NCI-H69 (cell line): ENCODE data around the gene FKBP3.
"Not testable (repeated sequence)": the region's sequence is repeated elsewhere in the genome, so short reads cannot be mapped to it uniquely, and the experiment has no call there.

Experiments
- DNase-seq: peaks from one replicate; lab custom pipeline; 2025; lab: John Stamatoyannopoulos, UW

Gene FKBP3

DNA sequence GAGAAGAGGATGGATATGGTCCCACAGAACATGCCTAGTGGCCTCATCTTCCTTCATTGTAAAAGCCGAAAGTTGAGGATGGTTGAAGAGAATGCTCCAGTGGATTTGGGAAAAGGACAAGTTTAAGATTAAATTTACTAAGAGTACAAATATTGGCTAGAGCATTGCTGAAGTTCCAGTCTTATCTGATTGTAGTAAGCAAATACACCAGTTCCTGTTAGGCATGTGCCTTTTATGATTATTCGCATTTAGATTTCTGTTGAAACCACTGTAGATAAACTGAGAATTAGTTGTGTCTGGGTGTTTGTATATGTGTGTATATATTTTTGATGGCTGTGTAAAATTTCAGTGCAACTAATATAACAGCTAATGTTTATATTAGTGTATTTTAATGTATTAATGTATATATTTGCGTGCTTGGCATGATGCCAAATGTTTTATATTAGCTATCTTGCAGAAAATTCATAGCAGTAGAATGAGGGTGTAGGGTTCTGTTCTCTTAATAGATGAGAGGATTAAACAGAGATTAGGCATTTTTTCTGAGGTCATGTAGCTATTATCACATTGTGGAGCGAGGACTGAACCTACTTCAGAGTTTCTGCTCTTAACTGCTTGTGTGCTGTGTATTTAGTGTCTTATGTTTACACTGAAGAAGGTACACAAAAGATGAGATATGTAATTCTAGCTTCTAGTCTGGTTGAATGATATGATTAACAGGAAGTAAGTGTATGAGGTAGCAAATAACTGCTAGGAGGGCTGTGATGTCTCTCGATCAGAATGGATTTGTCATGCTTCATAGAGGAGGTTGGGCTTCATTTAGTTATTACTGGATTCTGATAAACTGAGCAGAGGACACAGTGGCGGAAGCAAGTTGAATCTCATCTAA lies 21.1 kb downstream of the FKBP3 start:
- DNase-seq, result peak; percentile 75

DNA sequence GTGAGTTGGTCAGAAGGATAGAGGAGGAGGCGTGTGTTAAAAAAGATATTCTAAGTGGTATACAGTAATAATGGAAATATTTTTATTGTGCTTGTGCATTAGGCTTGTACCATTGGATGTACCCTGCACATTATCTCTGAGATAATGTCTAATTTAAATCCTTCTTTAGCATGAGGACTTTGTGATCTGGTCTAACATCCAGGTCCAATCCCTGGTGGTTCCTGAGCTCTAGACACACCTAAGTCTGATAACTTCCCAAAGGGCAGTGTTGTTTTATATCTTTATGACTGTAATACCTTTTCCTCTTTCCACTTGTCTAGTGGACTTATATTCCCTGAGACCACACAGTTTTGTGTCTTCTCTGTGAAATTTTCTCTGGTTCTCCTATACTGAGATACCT lies 29.7 kb downstream of the FKBP3 start:
- DNase-seq, result no peak

DNA sequence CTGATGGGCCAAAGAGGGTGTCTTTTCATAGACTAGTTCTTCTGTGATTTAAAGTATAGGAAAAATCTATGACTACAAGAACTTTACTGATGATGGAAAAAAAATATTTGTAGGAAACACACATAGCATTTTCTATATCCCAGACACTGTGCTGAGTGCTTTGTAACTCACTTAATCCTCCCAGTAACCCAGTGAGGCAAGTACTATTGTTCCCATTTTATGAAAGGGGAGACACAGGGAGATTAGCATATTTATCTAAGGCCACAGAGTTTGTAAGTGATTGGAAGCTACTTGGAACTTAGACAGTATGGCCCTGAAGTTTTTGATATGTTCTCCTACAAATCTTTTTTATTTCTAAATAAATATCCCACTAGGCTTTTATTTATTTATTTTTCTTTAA lies 30.5 kb downstream of the FKBP3 start:
- DNase-seq, result no peak

DNA sequence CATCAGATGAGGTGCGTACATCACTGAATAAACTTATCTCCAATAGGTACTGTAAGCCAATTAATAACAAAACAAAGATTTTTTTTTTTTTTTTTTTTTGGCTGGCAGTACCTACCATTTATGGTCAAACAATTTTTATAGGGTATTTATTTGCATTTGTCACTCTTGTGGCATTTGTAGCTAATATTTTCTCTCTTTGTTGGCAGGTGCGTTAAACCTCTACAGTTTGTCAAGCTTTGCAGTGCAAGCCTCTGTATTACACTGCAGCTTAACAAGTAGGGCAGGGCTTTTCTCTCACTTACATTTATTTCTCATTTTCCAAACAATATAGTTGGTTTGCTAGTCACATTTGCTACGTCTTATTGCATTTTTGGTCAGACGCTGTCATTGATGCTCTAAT lies 38.1 kb downstream of the FKBP3 start:
- no peak for DNase-seq

DNA sequence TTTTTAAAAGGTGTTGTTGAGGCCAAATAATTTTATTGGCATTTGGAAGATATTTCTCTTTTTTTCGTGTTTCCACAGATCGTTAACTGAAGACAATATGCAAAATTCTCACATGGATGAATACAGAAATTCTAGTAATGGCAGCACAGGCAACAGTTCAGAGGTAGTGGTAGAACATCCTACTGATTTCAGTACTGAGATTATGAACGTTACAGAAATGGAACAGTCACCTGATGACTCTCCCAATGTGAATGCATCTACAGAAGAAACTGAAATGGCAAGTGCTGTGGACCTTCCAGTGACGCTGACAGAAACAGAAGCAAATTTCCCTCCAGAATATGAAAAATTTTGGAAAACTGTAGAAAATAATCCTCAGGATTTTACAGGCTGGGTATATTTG lies 39.1 kb downstream of the FKBP3 start:
- no peak for DNase-seq

DNA sequence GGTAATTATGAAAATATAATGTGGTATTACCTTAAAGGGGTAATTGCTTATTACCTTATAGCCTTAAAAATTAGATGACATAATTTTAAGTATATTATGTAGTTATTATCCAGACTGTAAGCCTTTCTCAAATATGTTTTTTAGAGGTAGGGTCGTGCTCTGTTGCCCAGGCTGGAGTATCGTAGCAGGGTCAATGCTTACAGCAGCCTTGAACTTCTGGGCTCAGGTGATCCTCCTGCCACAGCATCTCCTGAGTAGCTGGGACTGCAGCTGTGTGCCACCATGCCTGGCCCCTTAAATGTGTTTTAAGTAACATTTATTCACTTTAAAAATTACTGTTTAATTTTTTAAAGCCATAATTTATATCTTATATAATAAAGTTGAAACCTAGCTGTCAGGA lies 40.0 kb downstream of the FKBP3 start:
- DNase-seq, result no peak

DNA sequence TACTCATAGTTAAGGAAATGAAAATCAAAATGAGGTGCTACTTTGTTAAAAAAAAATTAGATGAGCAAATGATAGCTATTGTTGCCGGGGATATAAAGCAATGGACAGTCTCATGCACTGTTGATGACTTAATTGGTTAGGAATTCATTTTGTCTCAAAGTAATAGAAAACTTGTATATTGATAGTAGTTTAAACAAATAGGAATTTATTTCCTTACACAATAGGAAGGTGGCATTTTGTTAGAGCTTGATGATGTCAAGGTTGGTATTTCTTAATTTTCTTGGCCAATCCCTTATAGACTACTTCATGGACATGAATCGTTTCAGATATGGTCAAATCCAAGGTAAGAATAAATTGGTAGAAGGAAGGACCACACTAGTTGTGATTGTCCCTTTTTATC lies 42.6 kb downstream of the FKBP3 start:
- DNase-seq, result no peak

DNA sequence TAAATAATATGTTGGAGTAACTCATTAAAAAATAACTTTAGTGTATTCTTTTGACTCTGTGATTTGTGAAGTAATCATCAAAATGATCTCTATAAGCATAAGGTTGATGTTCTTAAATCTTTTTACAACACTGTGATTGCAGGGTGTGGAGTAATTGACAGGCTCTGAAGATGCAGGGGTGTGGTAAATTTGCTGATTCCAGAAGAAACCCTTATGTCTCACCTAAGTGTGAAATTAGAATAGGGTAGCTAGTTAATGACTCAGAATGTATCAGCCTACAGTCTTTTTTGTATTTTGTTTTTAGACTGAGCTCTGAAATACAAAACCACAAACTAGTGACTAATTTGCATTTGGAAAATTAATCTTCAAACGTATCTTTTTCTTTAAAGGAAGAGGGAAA lies 44.5 kb downstream of the FKBP3 start:
- DNase-seq, result no peak

DNA sequence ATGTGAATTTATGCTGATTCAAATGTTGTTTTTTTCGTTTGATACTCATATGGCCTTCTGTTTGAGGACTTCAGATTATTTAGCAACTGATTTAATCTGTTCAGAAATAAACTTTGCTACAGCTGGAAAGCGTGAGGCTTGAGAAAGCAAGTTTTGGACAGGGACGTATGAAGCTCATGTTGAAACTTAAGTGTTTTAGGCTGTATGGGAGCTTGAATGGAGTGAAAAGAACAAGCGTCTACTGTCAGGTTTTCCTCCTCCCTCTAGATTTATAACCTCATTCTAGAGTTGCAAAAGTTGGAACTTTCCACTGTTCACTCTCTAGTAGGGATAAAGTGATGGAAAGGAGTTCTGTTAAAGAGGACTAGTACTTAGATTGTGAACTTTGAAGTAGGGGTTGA lies 49.3 kb downstream of the FKBP3 start:
- DNase-seq, result peak; percentile 35

DNA sequence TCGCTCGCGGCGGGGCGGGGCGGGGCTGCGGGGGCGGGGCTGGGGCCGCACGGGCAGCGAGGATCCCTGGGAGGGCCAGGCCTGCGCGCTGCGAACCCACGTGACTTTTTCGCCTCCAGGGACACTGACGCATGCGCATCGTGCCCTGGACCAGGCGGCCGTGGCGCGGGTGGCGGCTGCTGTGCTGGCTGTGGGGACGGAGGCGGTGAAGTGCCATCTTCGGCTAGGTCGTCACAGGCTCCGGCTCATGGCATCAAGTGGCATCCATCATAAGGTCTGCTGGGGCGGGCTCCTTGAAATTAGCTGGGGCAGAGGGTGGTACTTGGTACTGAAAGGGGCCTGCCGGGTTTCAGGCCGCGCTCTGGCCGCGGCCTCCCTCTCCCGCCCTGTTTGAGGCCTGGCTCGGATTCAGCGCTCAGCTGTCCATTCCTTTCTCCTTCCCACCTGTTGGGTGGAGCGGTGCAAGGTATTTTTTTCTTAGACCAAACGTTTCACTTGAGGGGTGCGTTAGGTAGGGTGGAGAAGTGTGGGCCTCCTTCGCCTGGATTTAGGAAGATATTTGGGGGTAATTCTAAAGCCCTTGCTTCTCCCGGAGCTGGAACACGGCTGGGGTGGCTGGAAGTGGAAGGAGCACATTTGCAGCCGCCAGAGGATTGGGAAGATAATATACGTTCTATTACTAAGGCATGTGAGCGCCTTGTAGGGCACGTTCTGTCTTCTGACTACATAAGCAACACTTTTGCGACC lies 50.1 kb downstream of the FKBP3 start, which contains the start of gene PRPF39:
Gene PRPF39 (plus strand): TSS at position 141 of the 747 bp plus-strand sequence. CDS start 11,124 bp downstream, outside the sequence.
- DNase-seq, result peak; percentile 97

DNA sequence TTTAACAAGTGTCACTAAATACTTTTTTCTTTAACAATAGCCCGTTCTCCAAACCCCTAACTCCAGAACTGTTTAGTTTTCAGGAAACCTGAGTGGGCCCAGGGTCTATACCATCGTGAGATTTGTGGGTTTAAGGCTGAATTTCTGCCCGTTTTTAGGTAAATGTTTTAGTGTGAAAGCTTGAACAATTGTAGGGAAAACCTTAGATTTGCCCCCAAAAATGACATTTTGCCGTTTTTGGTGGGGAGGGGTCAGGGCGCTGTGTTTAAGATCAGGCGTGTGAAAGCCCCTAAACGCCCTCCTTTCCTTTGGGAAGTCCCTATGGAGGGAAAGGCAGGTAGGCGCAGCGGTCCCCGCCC lies 50.7 kb downstream of the FKBP3 start:
- no peak for DNase-seq

DNA sequence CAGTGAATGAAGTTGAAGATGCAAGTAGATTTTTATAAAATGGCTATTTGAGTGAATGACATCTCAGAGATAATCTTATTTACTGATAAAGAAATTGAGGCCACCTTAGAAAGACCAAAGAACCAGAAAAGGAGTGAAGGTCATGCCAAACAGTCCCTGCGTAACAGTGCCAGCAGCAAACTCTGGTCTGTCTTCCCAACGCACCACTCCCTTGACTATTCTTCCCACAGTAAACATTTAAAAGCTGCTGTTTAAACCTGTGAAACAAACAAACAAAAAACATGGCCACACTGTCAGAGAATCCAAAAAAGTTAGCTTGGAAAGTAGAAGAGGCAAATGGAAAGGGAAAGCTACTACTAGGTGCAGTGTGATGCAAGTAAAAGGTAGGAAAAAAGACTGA lies 51.9 kb downstream of the FKBP3 start:
- no peak for DNase-seq

DNA sequence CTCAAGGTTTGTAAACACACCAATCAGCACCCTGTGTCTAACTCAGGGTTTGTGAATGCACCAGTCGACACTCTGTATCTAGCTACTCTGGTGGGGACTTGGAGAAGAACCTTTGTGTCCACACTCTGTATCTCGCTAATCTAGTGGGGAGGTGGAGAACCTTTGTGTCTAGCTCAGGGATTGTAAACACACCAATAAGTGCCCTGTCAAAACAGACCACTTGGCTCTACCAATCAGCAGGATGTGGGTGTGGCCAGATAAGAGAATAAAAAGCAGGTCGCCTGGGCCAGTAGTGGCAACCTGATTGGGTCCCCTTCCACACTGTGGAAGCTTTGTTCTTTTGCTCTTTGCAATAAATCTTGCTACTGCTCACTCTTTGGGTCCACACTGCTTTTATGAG lies 53.2 kb downstream of the FKBP3 start:
- not testable (repeated sequence) for DNase-seq

DNA sequence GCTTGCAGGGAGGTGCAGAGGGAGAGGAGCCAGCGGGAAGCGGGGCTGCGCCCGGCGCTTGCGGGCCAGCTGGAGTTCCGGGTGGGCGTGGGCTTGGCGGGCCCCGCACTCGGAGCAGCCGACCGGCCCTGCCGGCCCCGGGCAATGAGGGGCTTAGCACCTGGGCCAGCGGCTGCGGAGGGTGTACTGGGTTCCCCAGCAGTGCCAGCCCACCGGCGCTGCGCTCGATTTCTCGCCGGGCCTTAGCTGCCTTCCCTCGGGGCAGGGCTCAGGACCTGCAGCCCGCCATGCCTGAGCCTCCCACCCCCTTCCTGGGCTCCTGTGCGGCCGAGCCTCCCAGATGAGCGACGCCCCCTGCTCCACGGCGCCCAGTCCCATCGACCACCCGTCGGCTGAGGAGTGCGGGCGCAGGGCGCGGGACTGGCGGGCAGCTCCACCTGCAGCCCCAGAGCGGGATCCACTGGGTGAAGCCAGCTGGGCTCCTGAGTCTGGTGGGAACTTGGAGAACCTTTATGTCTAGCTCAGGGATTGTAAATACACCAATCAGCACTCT lies 53.8 kb downstream of the FKBP3 start:
- DNase-seq, result not testable (repeated sequence)

DNA sequence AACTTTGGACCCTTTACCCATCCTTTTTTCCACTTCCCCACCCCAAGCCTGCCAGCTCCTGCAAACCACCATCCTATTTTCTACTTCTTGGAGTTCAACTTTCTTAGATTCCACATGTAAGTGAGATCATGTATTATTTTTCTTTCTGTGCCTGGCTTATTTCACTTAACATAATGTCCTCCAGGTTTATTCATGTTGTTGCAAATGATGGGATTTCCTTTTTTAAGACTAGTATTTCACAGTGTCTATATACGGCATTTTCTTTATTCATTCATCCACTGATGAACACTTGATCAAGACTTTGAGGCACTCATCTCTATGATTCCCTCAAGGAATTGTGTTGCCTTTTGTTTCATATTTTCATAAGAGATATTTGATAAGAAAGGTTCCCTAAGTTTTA lies 56.0 kb downstream of the FKBP3 start:
- DNase-seq, result no peak

DNA sequence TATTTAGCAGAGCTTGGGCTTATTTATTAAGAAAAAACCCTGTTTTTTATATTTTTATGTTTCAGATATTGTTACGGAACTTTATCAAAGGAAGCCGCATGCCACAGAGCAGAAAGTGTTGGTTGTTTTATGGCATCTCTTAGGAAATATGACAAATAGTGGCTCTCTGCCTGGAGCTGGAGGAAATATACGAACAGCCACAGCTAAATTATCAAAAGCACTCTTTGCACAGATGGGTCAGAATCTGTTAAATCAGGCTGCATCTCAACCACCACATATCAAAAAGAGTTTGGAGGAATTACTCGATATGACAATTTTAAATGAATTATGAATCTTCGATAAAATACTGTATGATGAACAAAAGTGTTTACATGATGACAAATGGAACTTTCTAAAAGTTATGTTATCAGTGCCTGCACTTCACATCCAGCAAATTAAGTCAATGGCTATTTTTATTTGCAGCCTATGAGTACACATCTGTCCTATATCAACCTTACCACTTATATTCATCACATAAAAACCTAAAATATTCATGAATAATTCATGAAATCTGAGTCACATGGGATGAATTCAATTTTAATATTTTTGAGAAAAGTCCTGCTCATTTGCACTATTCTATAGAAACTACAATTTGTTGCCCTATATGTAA lies 60.9 kb downstream of the FKBP3 start:
- no peak for DNase-seq

DNA sequence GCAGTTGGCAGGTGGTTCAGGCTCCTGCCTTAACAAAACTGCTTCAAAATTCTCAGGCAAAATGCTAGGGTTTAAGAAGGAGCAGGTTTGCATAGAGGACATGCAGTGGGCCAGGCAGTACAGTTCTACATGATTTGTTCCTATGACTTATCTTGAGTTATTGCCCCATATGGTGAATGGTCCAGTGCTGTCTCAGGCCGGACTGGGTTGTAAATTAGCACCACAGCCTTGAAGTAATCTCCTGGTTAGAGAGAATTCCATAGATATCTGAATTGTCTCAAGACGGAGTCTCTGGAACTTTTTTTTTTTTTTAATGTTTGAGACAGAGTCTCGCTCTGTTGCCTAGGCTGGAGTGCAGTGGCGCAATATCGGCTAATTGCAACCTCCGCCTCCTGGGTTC lies 62.2 kb downstream of the FKBP3 start:
- no peak for DNase-seq

DNA sequence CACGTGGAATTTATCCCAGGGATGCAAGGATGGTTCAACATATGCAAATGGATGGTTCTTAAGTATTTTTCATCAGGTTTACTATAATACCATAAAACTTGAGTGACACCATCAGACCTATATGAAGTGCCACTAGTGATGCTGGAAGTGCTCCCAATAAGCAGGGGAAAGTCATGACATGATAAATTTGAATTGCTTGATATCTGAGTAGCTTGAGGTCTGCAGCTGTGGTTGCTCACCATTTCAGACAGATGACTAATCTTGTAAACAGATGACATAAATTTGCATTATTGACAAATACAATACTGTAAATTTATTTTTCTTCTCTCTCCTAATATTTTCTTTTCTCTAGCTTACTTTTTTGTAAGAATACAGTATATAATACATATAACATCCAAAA lies 64.1 kb downstream of the FKBP3 start:
- DNase-seq, result no peak

DNA sequence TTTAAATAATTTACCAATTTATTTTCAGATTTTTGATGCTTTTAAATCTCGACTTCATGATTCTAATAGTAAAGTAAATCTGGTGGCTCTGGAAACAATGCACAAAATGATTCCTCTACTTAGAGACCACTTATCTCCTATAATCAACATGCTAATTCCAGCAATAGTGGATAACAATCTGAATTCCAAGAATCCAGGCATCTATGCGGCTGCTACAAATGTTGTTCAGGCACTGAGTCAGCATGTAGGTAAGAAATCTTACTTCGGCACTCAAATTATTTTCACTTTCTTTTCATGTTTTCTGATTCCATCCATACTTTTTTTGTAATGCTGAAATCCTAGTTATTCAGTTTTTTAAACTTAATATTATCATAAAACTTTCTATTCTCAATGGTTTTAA lies 65.9 kb downstream of the FKBP3 start:
- no peak for DNase-seq

DNA sequence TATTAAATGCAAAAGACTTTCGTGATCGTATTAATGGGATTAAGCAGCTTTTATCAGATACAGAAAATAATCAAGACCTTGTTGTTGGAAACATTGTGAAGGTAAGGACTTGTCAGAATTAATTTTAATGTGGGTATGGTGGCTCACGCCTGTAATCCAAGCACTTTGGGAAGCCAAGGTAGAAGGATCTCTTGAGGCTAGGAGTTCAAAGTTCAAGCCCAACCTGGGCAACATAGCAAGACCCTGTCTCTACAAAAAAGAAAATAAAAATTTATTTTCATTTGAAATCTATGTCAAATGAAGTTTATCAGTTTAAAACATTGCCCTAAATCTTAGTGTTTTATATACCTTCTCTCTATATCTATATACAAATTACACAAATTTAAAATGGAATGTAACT lies 67.6 kb downstream of the FKBP3 start:
- no peak for DNase-seq

DNA sequence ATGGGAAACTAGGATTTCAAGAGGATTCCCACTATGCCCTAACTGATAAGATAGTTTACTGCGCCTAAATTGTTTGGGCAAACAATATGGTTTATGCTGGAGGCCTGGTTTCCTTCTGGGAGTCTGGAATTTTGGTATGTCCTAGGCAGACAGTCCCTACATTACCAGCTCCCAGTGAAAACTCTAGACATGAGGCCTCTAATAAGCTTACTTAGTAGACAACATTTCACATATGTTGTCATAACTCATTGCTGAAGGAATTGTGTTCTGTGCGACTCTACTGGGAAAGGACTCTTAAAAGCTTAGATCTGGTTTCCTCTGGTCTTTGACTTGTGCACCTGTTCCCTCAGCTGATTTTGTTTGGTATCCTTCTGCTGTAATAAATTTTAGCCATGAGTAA lies 68.3 kb downstream of the FKBP3 start:
- DNase-seq, result no peak
